Measurements from ENCODE around the gene SDHA. TPM values are rescaled to one million over a fixed set of nuclear protein-coding genes. Genes with fewer than 3 reads are reported as not detected.
A peak's percentile ranks its signal among the peaks of the same experiment; 100 is the strongest.
"Not testable (repeated sequence)": the region's sequence is repeated elsewhere in the genome, so short reads cannot be mapped to it uniquely, and the experiment has no call there.

Gene SDHA
- polyA plus RNA-seq, 1 donor from 2014 or later, result 70.4 TPM

- not testable (repeated sequence) for H4K20me1 ChIP-seq (ENCODE audit: insufficient read depth); H3K9me3 ChIP-seq (ENCODE audit: low read length); H3K27me3 ChIP-seq (ENCODE audit: insufficient read depth, low read depth, low read length); H3K9me2 ChIP-seq (ENCODE audit: insufficient read depth, low read length); H3K79me2 ChIP-seq (replicated peaks; ENCODE audit: insufficient read depth, low read length); H3F3A ChIP-seq (ENCODE audit: insufficient read depth, low read length, poor library complexity, severe bottlenecking); H3K27ac ChIP-seq (ENCODE audit: low read length); H2AFZ ChIP-seq (ENCODE audit: low read depth, low read length); H3K4me2 ChIP-seq (ENCODE audit: low read length); H3K36me3 ChIP-seq (ENCODE audit: insufficient read depth, low read length); H3K9ac ChIP-seq (ENCODE audit: low read length)
- H3K4me3 ChIP-seq (ENCODE audit: low read length), result peak overlapping the region; percentile 48
Observed at GRCh38 chr5:273491-273890, 55.4 kb downstream of the SDHA start.

GRCh38 chr5:274346-274745, 56.2 kb downstream of the SDHA start:
- not testable (repeated sequence) for H3K9me2 ChIP-seq (ENCODE audit: insufficient read depth, low read length); H3F3A ChIP-seq (ENCODE audit: insufficient read depth, low read length, poor library complexity, severe bottlenecking); H3K79me2 ChIP-seq (replicated peaks; ENCODE audit: insufficient read depth, low read length); H3K27me3 ChIP-seq (ENCODE audit: insufficient read depth, low read depth, low read length); H2AFZ ChIP-seq (ENCODE audit: low read depth, low read length); H4K20me1 ChIP-seq (ENCODE audit: insufficient read depth); H3K9ac ChIP-seq (ENCODE audit: low read length); H3K4me2 ChIP-seq (ENCODE audit: low read length); H3K4me3 ChIP-seq (ENCODE audit: low read length); H3K36me3 ChIP-seq (ENCODE audit: insufficient read depth, low read length); H3K27ac ChIP-seq (ENCODE audit: low read length); H3K9me3 ChIP-seq (ENCODE audit: low read length)

- H3K36me3 ChIP-seq (ENCODE audit: insufficient read depth, low read length), result no peaks in the 10 kb centered on the region
- H3K9ac ChIP-seq (ENCODE audit: low read length), result no peak overlapping the region
- no peaks in the 10 kb centered on the region for H3K9me2 ChIP-seq (ENCODE audit: insufficient read depth, low read length)
- H3K27ac ChIP-seq (ENCODE audit: low read length), result no peak overlapping the region
- H3K4me2 ChIP-seq (ENCODE audit: low read length), result no peak overlapping the region
- TF ChIP-seq POLR2AphosphoS5 (IDR thresholded peaks at IDR 0.05) (no peak), CTCF (IDR thresholded peaks at IDR 0.05; ENCODE audit: poor library complexity, severe bottlenecking) (no peak)
- H3K4me3 ChIP-seq (ENCODE audit: low read length), result no peak overlapping the region
- H2AFZ ChIP-seq (ENCODE audit: low read depth, low read length), result no peak overlapping the region
- no peaks in the 10 kb centered on the region for H3F3A ChIP-seq (ENCODE audit: insufficient read depth, low read length, poor library complexity, severe bottlenecking)
- H3K79me2 ChIP-seq (replicated peaks; ENCODE audit: insufficient read depth, low read length), result peaks cover 9% of the 10 kb centered on the region
- no peaks in the 10 kb centered on the region for H3K27me3 ChIP-seq (ENCODE audit: insufficient read depth, low read depth, low read length)
- no peaks in the 10 kb centered on the region for H4K20me1 ChIP-seq (ENCODE audit: insufficient read depth)
- no peaks in the 10 kb centered on the region for H3K9me3 ChIP-seq (ENCODE audit: low read length)
Observed at GRCh38 chr5:278646-279045, 60.5 kb downstream of the SDHA start.

- H3K9ac ChIP-seq (ENCODE audit: low read length); H3K4me3 ChIP-seq (ENCODE audit: low read length); H3K9me2 ChIP-seq (ENCODE audit: insufficient read depth, low read length); H3K27me3 ChIP-seq (ENCODE audit: insufficient read depth, low read depth, low read length); H3K27ac ChIP-seq (ENCODE audit: low read length); H3F3A ChIP-seq (ENCODE audit: insufficient read depth, low read length, poor library complexity, severe bottlenecking); H3K36me3 ChIP-seq (ENCODE audit: insufficient read depth, low read length); H2AFZ ChIP-seq (ENCODE audit: low read depth, low read length); H4K20me1 ChIP-seq (ENCODE audit: insufficient read depth); H3K4me2 ChIP-seq (ENCODE audit: low read length); H3K9me3 ChIP-seq (ENCODE audit: low read length): not testable (repeated sequence)
- peaks cover 11% of the 10 kb centered on the region for H3K79me2 ChIP-seq (replicated peaks; ENCODE audit: insufficient read depth, low read length)
Observed at GRCh38 chr5:279051-279665, 61.0 kb downstream of the SDHA start.

GRCh38 chr5:285991-286557, 68.0 kb downstream of the SDHA start:
- peaks cover 8% of the 10 kb centered on the region for H3K79me2 ChIP-seq (replicated peaks; ENCODE audit: insufficient read depth, low read length)
- no peaks in the 10 kb centered on the region for H4K20me1 ChIP-seq (ENCODE audit: insufficient read depth)
- H3K4me2 ChIP-seq (ENCODE audit: low read length), result no peak overlapping the region
- TF ChIP-seq RAD21 (conservative IDR thresholded peaks at IDR 0.05) (no peak), CTCF (IDR thresholded peaks at IDR 0.05; ENCODE audit: poor library complexity, severe bottlenecking) (no peak), TAF1 (IDR thresholded peaks at IDR 0.05; ENCODE audit: low read depth) (no peak), SMC3 (conservative IDR thresholded peaks at IDR 0.05; ENCODE audit: poor library complexity) (no peak), MXI1 (conservative IDR thresholded peaks at IDR 0.05; ENCODE audit: poor library complexity, severe bottlenecking) (no peak), EZH2 (IDR thresholded peaks at IDR 0.05; ENCODE audit: borderline replicate concordance, insufficient read depth, low read length, poor library complexity, severe bottlenecking) (no peak), EP300 (conservative IDR thresholded peaks at IDR 0.05; ENCODE audit: poor library complexity, severe bottlenecking) (no peak)

More at GRCh38 chr5:285991-286557, 68.0 kb downstream of the SDHA start:
- H3K27me3 ChIP-seq (ENCODE audit: insufficient read depth, low read depth, low read length), result no peaks in the 10 kb centered on the region
- H3F3A ChIP-seq (ENCODE audit: insufficient read depth, low read length, poor library complexity, severe bottlenecking), result no peaks in the 10 kb centered on the region
- H2AFZ ChIP-seq (ENCODE audit: low read depth, low read length), result no peak overlapping the region
- no peak overlapping the region for H3K9ac ChIP-seq (ENCODE audit: low read length)
- no peaks in the 10 kb centered on the region for H3K9me3 ChIP-seq (ENCODE audit: low read length)
- H3K27ac ChIP-seq (ENCODE audit: low read length), result no peak overlapping the region
- H3K4me3 ChIP-seq (ENCODE audit: low read length), result no peak overlapping the region
- no peaks in the 10 kb centered on the region for H3K9me2 ChIP-seq (ENCODE audit: insufficient read depth, low read length)
- no peaks in the 10 kb centered on the region for H3K36me3 ChIP-seq (ENCODE audit: insufficient read depth, low read length)

Data from neural cell (in vitro differentiated cells).